Hepatocyte (in vitro differentiated cells): ENCODE measurements around the gene ABCB7.
"Not testable (repeated sequence)": the region's sequence is repeated elsewhere in the genome, so short reads cannot be mapped to it uniquely, and the experiment has no call there.

ENCODE experiments used
- CTCF ChIP-seq: fragments of 200-600 bp; sonication (generic); IDR thresholded peaks from 2 replicates; pipeline ENCODE4 v1.5.1; 2016; ENCODE audit warnings: antibody characterized with exemption, mild to moderate bottlenecking; ENCODE audit not compliant: poor library complexity
- EZH2phosphoT487 ChIP-seq: fragments of 200-600 bp; sonication (generic); IDR thresholded peaks from one replicate; pipeline ENCODE4 v1.6.1; 2018; ENCODE audit warnings: antibody characterized with exemption, mild to moderate bottlenecking, low read depth, moderate library complexity; ENCODE audit not compliant: unreplicated experiment, severe bottlenecking

GRCh38 chrX:75188415-75189206 is 32.5 kb upstream of the ABCB7 start:
- TF ChIP-seq CTCF, EZH2phosphoT487: not testable (repeated sequence)
